ENCODE measurements around the gene TTC13.

DNA sequence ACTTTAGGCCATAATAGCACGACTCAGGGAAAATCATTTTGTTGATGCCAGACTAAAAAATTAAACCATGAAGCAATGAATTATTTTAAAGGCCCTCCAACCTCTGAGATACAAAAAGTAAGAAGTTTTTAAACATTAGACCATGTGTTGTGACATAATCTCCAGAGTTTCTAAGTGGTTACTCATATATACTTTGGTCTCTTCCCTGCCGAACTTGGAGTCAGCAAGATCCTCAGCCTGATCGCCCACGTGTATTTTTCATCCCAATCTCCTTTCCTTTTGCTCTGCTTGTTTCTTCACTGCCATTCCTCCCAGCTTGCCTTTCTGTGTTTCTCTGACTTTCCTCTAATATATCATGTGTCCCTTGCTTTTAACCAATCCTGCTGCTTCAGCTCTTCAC, 4.0 kb upstream of the TTC13 start:
- TF ChIP-seq, protein P1, sequence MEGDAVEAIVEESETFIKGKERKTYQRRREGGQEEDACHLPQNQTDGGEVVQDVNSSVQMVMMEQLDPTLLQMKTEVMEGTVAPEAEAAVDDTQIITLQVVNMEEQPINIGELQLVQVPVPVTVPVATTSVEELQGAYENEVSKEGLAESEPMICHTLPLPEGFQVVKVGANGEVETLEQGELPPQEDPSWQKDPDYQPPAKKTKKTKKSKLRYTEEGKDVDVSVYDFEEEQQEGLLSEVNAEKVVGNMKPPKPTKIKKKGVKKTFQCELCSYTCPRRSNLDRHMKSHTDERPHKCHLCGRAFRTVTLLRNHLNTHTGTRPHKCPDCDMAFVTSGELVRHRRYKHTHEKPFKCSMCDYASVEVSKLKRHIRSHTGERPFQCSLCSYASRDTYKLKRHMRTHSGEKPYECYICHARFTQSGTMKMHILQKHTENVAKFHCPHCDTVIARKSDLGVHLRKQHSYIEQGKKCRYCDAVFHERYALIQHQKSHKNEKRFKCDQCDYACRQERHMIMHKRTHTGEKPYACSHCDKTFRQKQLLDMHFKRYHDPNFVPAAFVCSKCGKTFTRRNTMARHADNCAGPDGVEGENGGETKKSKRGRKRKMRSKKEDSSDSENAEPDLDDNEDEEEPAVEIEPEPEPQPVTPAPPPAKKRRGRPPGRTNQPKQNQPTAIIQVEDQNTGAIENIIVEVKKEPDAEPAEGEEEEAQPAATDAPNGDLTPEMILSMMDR (conservative IDR thresholded peaks at IDR 0.05; ENCODE audit: low read depth, low read length): no peak
- TF ChIP-seq EZH2 (IDR thresholded peaks at IDR 0.05; ENCODE audit: low read length, unreplicated experiment): no peak
